Measurements from ENCODE around the gene MRPS11.
"Not testable (repeated sequence)": the region's sequence is repeated elsewhere in the genome, so short reads cannot be mapped to it uniquely, and the experiment has no call there.

Gene MRPS11

DNA sequence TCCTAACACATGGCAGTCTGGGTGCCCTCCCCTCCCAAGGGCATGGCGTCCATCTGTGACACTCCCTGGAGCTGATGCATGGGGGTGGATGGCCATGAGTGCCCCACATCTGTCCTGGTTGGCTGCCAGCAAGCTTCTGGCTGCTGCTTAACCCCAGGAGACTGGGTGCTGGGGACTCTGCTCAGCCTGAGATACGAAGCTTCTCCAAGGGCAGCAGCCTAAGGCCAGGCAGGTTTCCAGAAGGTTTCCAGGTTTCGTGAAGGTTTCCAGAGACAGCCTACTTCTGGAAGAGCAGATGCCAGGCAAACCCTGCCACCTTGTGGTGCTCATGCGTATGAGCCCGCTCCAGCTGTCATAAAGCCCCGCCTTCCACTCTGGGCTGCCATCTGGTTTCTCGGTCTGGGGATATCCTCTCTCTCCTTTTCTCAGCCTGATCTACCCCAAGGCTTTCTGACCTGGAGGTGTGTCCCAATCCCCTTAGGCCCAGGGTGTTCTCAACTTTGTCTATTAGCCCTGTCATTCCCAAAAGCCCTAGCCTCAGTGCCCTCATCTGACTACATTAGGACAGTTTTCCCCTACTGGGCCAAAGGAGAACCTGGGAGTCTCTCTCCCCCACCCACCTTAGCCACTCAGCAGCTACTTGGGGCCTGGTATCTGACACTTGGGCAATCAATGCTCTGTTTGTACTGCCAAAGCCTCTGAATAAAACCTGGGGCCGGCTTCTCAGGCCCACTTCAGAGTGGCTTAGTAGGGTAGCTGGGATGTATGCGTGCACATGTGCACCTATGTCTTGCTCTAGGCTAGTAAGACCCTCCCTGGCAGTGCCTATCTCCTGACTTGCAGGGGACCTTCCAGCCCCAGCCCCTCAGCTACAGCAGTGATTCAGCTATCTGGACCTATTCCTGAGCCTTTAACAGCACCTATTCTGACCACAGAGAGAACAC, 12.4 kb upstream of the MRPS11 start:
- Histone ChIP-seq H3K27ac (ENCODE audit: low read length) (no peak overlapping the region), H3K27me3 (ENCODE audit: control insufficient read depth, insufficient read depth, low read length) (no peaks in the 10 kb centered on the region), H3K4me3 (ENCODE audit: low read length) (no peak overlapping the region), H3K4me1 (ENCODE audit: control insufficient read depth, insufficient read depth, low read length) (peaks cover 4% of the 10 kb centered on the region), H3K36me3 (ENCODE audit: control insufficient read depth, insufficient read depth, low read length) (peaks cover 13% of the 10 kb centered on the region), H3K9me3 (ENCODE audit: control insufficient read depth, insufficient read depth, low read length) (no peaks in the 10 kb centered on the region)
- WGBS (ENCODE audit: insufficient coverage, insufficient read length), result no CpG with 5 or more reads among the region's 9 CpGs
- DNase-seq (ENCODE audit: low read depth, low spot score), result no peak

DNA sequence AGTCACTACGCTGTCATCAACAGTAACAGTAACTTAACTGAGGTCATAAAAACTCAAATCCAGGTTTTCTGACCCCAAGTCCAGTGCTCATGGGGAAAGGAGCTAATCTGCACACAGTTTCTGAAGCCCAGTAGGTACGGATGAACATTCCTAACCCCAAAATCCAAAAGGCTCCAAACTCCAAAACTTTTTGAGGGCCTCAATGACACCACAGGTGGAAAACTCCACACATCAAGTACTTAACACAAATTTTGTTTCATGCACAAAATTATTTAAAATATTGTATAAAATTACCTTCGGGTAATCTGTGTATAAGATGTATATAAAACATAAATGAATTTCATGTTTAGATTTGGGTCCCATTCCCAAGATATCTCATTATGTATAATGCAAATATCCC, 10.8 kb upstream of the MRPS11 start:
- Histone ChIP-seq H3K4me3 (ENCODE audit: low read length) (no peak overlapping the region), H3K9me3 (ENCODE audit: control insufficient read depth, insufficient read depth, low read length) (no peaks in the 10 kb centered on the region), H3K36me3 (ENCODE audit: control insufficient read depth, insufficient read depth, low read length) (peaks cover 14% of the 10 kb centered on the region), H3K4me1 (ENCODE audit: control insufficient read depth, insufficient read depth, low read length) (peaks cover 4% of the 10 kb centered on the region), H3K27ac (ENCODE audit: low read length) (no peak overlapping the region), H3K27me3 (ENCODE audit: control insufficient read depth, insufficient read depth, low read length) (no peaks in the 10 kb centered on the region)
- no CpG with 5 or more reads among the region's 3 CpGs for WGBS (ENCODE audit: insufficient coverage, insufficient read length)
- no peak for DNase-seq (ENCODE audit: low read depth, low spot score)

DNA sequence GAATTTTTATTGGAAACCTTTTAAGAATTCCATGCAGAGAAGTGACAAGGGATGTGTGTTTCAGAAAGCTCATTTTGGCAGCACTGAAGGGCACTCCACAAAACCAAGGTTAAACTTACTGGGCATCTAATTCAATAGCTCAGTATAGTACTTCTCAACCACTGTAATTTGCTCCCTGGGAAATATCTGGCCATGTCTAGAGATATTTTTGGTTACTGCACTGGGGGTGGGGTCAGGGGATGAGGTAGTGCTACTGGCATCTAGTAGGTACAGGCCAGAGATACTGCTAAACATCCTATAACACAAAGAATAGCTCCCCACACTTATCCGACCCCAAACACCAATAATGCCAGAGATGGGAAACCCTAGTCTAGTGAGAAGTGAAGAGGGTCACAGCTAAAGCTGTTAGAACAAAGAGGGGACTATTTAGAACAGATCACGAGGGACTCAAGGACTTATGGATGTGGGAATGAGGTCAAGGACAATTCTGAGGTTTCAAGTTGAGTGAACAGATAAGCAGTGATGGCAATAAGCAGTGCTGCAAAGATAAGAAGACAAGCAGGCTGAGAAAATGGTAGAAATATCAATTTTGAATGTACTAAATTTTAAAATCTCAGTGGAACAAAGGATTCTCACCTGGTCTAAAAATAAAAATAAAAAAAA, 3.5 kb upstream of the MRPS11 start:
- no peak for DNase-seq (ENCODE audit: low read depth, low spot score)
- H3K36me3 ChIP-seq (ENCODE audit: control insufficient read depth, insufficient read depth, low read length), result peaks cover 21% of the 10 kb centered on the region
- no CpG with 5 or more reads among the region's 2 CpGs for WGBS (ENCODE audit: insufficient coverage, insufficient read length)
- no peak overlapping the region for H3K27ac ChIP-seq (ENCODE audit: low read length)
- H3K4me1 ChIP-seq (ENCODE audit: control insufficient read depth, insufficient read depth, low read length), result no peaks in the 10 kb centered on the region
- H3K4me3 ChIP-seq (ENCODE audit: low read length), result no peak overlapping the region
- H3K27me3 ChIP-seq (ENCODE audit: control insufficient read depth, insufficient read depth, low read length), result no peaks in the 10 kb centered on the region
- no peaks in the 10 kb centered on the region for H3K9me3 ChIP-seq (ENCODE audit: control insufficient read depth, insufficient read depth, low read length)

DNA sequence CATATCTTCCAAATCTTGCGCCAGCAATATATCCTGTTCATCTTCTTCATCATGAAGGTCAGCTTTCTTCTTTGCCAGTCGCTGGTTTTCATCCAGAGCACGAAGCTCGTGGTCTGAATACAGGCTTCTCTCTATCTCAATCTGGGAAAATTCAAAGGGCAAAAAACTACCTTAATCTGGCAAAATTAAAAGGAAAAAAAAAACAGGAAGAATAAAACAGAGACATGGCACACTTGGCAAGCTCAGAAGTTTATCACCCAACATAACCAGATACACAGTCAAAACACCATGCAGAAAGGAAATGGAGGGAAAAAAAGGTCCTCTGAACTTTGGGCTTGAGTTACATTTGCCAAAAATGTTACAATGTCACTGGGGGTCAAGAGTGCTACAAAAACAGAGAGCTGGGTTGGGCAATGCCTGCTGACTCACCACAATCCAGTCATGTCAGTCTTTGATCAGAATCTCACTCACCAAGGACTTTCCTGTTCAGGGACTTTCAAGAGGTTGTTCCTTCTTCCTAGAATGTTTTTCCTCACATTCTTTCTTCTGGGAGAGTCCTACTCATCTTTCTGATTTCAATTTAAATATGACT, 1.8 kb upstream of the MRPS11 start:
- DNase-seq (ENCODE audit: low read depth, low spot score), result no peak

DNA sequence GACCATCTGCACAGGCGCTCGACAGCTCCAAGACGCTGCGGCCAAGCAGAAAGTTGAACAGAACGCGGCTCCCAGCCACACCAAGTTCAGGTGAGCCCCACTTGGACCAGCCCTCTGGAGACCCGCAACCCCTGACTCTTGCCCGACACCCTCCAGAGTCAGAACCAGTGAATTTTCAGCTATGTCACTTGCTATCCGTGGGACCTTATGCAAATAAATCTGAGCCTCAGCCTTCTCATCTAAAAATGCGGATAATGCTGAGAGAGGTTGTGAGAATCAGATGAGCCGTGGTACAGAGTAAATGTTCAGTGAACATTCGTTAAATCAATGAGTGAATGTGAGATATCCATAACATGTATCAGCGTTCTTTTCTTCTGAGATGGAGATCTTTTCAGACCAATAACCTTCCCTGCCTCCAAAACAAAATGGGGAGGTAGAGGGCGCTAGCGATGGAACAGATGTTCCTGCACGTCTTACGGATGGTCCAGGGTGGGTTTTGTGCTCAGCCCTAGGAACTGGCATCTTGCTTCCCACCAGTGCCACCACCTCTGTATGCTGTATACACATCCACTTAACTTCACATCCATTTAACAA, 524 bp downstream of the MRPS11 start:
- no peaks in the 10 kb centered on the region for H3K27me3 ChIP-seq (ENCODE audit: control insufficient read depth, insufficient read depth, low read length)
- no peak for DNase-seq (ENCODE audit: low read depth, low spot score)
- H3K27ac ChIP-seq (ENCODE audit: low read length), result no peak overlapping the region
- no peaks in the 10 kb centered on the region for H3K9me3 ChIP-seq (ENCODE audit: control insufficient read depth, insufficient read depth, low read length)
- WGBS (ENCODE audit: insufficient coverage, insufficient read length), result no CpG with 5 or more reads among the region's 17 CpGs
- peaks cover 9% of the 10 kb centered on the region; the same call in 1 of the 2 replicates for H3K36me3 ChIP-seq (ENCODE audit: control insufficient read depth, insufficient read depth, low read length)
- H3K4me3 ChIP-seq (ENCODE audit: low read length), result peak overlapping the region; percentile 76
- no peaks in the 10 kb centered on the region for H3K4me1 ChIP-seq (ENCODE audit: control insufficient read depth, insufficient read depth, low read length)

More for the DNA sequence above, 1.8 kb upstream of the MRPS11 start:
- no peak overlapping the region for H3K4me3 ChIP-seq (ENCODE audit: low read length)
- WGBS (ENCODE audit: insufficient coverage, insufficient read length), result no CpG with 5 or more reads among the region's 4 CpGs
- H3K4me1 ChIP-seq (ENCODE audit: control insufficient read depth, insufficient read depth, low read length), result no peaks in the 10 kb centered on the region
- no peaks in the 10 kb centered on the region for H3K9me3 ChIP-seq (ENCODE audit: control insufficient read depth, insufficient read depth, low read length)
- no peak overlapping the region for H3K27ac ChIP-seq (ENCODE audit: low read length)
- H3K36me3 ChIP-seq (ENCODE audit: control insufficient read depth, insufficient read depth, low read length), result peaks cover 11% of the 10 kb centered on the region; the same call in 1 of the 2 replicates
- no peaks in the 10 kb centered on the region for H3K27me3 ChIP-seq (ENCODE audit: control insufficient read depth, insufficient read depth, low read length)

DNA sequence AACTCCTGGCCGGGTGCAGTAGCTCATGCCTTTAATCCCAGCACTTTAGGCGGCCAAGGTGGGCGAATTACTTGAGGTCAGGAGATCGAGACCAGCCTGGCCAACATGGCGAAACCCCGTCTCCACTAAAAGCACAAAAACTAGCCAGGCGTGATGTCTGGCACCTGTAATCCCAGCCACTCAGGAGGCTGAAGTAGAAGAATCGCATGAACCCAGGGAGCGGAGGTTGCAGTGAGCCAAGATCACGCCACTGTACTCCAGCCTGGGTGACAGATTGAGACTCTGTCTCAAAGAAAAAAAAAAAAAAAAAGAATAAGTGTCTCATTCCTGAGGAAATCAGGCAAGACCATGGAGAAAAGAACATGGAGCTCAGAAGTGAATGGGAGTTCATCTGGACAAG, 1.2 kb downstream of the MRPS11 start:
- not testable (repeated sequence) for H3K27ac ChIP-seq (ENCODE audit: low read length); H3K4me1 ChIP-seq (ENCODE audit: control insufficient read depth, insufficient read depth, low read length); DNase-seq (ENCODE audit: low read depth, low spot score); H3K27me3 ChIP-seq (ENCODE audit: control insufficient read depth, insufficient read depth, low read length); H3K9me3 ChIP-seq (ENCODE audit: control insufficient read depth, insufficient read depth, low read length); H3K4me3 ChIP-seq (ENCODE audit: low read length)
- WGBS (ENCODE audit: insufficient coverage, insufficient read length), result no CpG with 5 or more reads among the region's 10 CpGs
- peaks cover 12% of the 10 kb centered on the region; the same call in 1 of the 2 replicates for H3K36me3 ChIP-seq (ENCODE audit: control insufficient read depth, insufficient read depth, low read length)

DNA sequence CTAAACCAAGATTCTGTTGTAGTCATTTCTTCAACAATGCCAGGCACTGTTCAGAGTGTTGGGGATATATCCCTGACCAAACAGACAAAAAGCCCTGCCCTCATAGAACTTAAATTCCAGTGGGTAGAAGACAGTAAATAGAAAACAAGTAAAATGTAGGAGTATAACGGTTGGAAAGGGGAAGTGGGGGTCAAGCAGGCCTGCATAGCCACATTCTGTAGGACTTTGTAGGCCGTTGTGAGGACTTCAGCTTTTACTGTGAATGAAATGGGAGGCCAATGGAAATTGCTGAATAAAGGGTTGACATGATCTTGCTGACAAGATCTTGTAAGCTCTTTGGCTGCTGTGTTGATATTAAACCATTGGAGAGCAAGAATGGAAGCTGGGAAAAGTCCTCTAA, 1.8 kb downstream of the MRPS11 start:
- H3K36me3 ChIP-seq (ENCODE audit: control insufficient read depth, insufficient read depth, low read length), result peaks cover 8% of the 10 kb centered on the region; the same call in 1 of the 2 replicates
- WGBS (ENCODE audit: insufficient coverage, insufficient read length), result no CpG with 5 or more reads among the region's 2 CpGs
- no peaks in the 10 kb centered on the region for H3K4me1 ChIP-seq (ENCODE audit: control insufficient read depth, insufficient read depth, low read length)
- H3K27me3 ChIP-seq (ENCODE audit: control insufficient read depth, insufficient read depth, low read length), result no peaks in the 10 kb centered on the region
- H3K9me3 ChIP-seq (ENCODE audit: control insufficient read depth, insufficient read depth, low read length), result no peaks in the 10 kb centered on the region
- no peak overlapping the region for H3K4me3 ChIP-seq (ENCODE audit: low read length)
- H3K27ac ChIP-seq (ENCODE audit: low read length), result no peak overlapping the region
- DNase-seq (ENCODE audit: low read depth, low spot score), result no peak

DNA sequence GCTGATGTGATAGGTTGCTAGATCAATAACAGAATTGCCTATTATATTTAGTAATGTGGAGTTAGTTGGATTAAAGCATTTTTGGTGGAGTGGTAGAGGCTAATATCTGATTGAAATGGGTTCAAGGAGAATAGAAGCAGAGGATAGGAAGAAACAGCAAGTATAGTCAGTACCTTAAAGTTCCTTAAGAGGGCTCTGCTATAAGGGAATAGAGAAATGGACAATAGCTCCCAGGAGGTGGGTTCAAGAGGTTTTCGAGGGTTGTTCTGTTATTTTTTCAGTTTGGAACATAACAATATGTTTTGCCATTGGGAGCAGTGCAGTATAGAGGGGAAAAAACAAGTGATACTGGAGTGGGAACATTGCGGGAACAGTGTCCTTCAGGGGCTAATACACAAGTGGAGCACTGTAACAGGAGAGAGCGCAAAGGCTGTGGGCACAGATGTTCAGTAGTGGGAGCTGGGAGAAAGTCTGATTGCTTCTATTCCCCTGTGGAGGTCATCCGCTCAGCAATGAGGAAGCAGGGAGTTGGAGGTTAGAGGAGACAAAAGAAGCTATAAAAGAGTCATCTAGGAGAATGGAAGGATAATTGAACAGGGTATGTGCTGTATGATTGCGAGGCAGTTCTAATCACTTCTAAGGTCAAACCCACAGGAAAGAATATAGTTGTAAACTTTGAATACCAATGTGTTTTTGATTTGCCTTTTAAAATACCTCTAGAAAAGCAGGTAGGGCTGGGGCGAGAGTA, 3.3 kb downstream of the MRPS11 start:
- H3K27me3 ChIP-seq (ENCODE audit: control insufficient read depth, insufficient read depth, low read length), result no peaks in the 10 kb centered on the region
- H3K4me3 ChIP-seq (ENCODE audit: low read length), result no peak overlapping the region
- H3K4me1 ChIP-seq (ENCODE audit: control insufficient read depth, insufficient read depth, low read length), result no peaks in the 10 kb centered on the region
- H3K36me3 ChIP-seq (ENCODE audit: control insufficient read depth, insufficient read depth, low read length), result peaks cover 8% of the 10 kb centered on the region; the same call in 1 of the 2 replicates
- WGBS (ENCODE audit: insufficient coverage, insufficient read length), result no CpG with 5 or more reads among the region's 6 CpGs
- no peak overlapping the region for H3K27ac ChIP-seq (ENCODE audit: low read length)
- no peaks in the 10 kb centered on the region for H3K9me3 ChIP-seq (ENCODE audit: control insufficient read depth, insufficient read depth, low read length)
- DNase-seq (ENCODE audit: low read depth, low spot score), result no peak

DNA sequence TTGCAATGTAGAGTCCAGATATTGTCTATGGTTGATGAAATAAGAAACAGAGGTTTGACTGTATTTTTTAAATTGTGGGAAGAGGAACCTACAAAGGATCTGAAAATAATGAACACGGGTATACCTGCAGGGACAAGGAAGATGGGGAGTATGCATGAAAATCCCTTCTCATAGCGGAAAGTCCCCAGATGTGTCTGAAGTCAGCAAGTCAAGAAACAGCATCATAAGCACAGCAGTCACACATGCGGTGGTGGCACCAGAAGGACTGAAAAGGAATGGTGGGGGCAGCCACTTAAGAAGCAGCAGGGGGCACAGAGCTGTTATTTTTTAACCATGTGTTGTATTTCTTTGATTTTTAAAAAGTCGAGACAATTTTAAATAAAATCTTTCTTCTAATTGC, 4.7 kb downstream of the MRPS11 start:
- no CpG with 5 or more reads among the region's 4 CpGs for WGBS (ENCODE audit: insufficient coverage, insufficient read length)
- no peak for DNase-seq (ENCODE audit: low read depth, low spot score)
- no peaks in the 10 kb centered on the region for H3K9me3 ChIP-seq (ENCODE audit: control insufficient read depth, insufficient read depth, low read length)
- H3K27me3 ChIP-seq (ENCODE audit: control insufficient read depth, insufficient read depth, low read length), result no peaks in the 10 kb centered on the region
- H3K4me3 ChIP-seq (ENCODE audit: low read length), result no peak overlapping the region
- H3K27ac ChIP-seq (ENCODE audit: low read length), result no peak overlapping the region
- peaks cover 8% of the 10 kb centered on the region; the same call in 1 of the 2 replicates for H3K36me3 ChIP-seq (ENCODE audit: control insufficient read depth, insufficient read depth, low read length)
- no peaks in the 10 kb centered on the region for H3K4me1 ChIP-seq (ENCODE audit: control insufficient read depth, insufficient read depth, low read length)
